Measurements from ENCODE around the gene RIMKLA.

DNA sequence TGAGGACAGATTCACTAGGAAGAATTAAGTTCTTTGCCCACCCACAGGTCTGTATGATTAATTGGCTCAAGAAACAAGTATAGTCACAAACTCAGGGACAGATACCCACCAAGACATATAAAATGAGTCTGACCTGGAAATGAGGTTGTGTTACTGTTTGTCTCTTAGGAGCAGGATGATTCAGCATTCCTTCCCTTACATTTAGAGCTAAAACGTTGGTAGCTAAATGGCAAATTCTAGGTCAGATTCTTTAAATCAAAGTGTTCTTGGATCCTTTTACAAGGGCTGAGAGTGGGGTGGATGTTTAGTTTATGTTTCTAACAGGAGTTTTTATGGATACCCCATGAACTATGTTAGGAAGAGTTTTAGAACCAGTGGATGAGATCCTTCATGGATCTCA is 4.7 kb downstream of the RIMKLA start:
- TF ChIP-seq, protein P1, sequence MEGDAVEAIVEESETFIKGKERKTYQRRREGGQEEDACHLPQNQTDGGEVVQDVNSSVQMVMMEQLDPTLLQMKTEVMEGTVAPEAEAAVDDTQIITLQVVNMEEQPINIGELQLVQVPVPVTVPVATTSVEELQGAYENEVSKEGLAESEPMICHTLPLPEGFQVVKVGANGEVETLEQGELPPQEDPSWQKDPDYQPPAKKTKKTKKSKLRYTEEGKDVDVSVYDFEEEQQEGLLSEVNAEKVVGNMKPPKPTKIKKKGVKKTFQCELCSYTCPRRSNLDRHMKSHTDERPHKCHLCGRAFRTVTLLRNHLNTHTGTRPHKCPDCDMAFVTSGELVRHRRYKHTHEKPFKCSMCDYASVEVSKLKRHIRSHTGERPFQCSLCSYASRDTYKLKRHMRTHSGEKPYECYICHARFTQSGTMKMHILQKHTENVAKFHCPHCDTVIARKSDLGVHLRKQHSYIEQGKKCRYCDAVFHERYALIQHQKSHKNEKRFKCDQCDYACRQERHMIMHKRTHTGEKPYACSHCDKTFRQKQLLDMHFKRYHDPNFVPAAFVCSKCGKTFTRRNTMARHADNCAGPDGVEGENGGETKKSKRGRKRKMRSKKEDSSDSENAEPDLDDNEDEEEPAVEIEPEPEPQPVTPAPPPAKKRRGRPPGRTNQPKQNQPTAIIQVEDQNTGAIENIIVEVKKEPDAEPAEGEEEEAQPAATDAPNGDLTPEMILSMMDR (IDR thresholded peaks at IDR 0.05; ENCODE audit: low read depth, low read length): no peak
- no peak for TF ChIP-seq POLR2A (IDR thresholded peaks at IDR 0.05; ENCODE audit: extremely low read depth, insufficient read length)
- no peak for TF ChIP-seq MYC (IDR thresholded peaks at IDR 0.05; ENCODE audit: low read depth, low read length)
- TF ChIP-seq, protein P2, sequence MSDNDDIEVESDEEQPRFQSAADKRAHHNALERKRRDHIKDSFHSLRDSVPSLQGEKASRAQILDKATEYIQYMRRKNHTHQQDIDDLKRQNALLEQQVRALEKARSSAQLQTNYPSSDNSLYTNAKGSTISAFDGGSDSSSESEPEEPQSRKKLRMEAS (IDR thresholded peaks at IDR 0.05; ENCODE audit: low read depth, low read length): no peak
